Measurements from ENCODE around the gene IL1RAP. TPM values are rescaled to one million over a fixed set of nuclear protein-coding genes. Genes with fewer than 3 reads are reported as not detected.

Gene IL1RAP
- total and polyA plus RNA-seq, 2 experiments from 2014 or later: 3.6 to 5.0 TPM

DNA sequence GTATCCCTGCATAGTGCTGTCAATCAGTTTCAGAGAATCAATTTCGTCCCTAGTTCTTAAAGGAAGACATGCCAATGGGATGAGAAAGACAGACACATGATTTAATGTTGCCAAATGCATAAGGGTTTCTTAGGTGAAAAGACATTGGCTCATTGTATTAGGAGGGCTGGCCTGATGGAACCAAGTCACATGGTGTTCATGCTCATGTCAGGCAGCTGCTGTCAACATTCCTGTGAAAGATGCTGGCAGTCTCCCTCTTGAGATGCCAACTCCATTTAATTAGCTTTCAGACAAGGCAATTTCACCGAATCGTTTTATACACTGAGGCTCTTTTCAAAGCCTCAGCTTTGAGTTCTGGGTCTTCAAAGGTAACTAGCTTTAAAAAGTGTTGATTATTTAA is 16.1 kb upstream of the IL1RAP start (continued):
- TF ChIP-seq, protein P1, sequence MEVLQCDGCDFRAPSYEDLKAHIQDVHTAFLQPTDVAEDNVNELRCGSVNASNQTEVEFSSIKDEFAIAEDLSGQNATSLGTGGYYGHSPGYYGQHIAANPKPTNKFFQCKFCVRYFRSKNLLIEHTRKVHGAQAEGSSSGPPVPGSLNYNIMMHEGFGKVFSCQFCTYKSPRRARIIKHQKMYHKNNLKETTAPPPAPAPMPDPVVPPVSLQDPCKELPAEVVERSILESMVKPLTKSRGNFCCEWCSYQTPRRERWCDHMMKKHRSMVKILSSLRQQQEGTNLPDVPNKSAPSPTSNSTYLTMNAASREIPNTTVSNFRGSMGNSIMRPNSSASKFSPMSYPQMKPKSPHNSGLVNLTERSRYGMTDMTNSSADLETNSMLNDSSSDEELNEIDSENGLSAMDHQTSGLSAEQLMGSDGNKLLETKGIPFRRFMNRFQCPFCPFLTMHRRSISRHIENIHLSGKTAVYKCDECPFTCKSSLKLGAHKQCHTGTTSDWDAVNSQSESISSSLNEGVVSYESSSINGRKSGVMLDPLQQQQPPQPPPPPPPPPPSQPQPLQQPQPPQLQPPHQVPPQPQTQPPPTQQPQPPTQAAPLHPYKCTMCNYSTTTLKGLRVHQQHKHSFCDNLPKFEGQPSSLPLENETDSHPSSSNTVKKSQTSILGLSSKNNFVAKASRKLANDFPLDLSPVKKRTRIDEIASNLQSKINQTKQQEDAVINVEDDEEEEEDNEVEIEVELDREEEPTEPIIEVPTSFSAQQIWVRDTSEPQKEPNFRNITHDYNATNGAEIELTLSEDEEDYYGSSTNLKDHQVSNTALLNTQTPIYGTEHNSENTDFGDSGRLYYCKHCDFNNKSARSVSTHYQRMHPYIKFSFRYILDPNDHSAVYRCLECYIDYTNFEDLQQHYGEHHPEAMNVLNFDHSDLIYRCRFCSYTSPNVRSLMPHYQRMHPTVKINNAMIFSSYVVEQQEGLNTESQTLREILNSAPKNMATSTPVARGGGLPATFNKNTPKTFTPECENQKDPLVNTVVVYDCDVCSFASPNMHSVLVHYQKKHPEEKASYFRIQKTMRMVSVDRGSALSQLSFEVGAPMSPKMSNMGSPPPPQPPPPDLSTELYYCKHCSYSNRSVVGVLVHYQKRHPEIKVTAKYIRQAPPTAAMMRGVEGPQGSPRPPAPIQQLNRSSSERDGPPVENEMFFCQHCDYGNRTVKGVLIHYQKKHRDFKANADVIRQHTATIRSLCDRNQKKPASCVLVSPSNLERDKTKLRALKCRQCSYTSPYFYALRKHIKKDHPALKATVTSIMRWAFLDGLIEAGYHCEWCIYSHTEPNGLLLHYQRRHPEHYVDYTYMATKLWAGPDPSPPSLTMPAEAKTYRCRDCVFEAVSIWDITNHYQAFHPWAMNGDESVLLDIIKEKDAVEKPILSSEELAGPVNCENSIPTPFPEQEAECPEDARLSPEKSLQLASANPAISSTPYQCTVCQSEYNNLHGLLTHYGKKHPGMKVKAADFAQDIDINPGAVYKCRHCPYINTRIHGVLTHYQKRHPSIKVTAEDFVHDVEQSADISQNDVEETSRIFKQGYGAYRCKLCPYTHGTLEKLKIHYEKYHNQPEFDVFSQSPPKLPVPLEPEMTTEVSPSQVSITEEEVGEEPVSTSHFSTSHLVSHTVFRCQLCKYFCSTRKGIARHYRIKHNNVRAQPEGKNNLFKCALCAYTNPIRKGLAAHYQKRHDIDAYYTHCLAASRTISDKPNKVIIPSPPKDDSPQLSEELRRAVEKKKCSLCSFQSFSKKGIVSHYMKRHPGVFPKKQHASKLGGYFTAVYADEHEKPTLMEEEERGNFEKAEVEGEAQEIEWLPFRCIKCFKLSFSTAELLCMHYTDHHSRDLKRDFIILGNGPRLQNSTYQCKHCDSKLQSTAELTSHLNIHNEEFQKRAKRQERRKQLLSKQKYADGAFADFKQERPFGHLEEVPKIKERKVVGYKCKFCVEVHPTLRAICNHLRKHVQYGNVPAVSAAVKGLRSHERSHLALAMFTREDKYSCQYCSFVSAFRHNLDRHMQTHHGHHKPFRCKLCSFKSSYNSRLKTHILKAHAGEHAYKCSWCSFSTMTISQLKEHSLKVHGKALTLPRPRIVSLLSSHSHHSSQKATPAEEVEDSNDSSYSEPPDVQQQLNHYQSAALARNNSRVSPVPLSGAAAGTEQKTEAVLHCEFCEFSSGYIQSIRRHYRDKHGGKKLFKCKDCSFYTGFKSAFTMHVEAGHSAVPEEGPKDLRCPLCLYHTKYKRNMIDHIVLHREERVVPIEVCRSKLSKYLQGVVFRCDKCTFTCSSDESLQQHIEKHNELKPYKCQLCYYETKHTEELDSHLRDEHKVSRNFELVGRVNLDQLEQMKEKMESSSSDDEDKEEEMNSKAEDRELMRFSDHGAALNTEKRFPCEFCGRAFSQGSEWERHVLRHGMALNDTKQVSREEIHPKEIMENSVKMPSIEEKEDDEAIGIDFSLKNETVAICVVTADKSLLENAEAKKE (CRISPR knock-in tag; IDR thresholded peaks at IDR 0.05): no peak
- TF ChIP-seq STAT1 (IDR thresholded peaks at IDR 0.05; ENCODE audit: unreplicated experiment): no peak
- TF ChIP-seq, protein P2, sequence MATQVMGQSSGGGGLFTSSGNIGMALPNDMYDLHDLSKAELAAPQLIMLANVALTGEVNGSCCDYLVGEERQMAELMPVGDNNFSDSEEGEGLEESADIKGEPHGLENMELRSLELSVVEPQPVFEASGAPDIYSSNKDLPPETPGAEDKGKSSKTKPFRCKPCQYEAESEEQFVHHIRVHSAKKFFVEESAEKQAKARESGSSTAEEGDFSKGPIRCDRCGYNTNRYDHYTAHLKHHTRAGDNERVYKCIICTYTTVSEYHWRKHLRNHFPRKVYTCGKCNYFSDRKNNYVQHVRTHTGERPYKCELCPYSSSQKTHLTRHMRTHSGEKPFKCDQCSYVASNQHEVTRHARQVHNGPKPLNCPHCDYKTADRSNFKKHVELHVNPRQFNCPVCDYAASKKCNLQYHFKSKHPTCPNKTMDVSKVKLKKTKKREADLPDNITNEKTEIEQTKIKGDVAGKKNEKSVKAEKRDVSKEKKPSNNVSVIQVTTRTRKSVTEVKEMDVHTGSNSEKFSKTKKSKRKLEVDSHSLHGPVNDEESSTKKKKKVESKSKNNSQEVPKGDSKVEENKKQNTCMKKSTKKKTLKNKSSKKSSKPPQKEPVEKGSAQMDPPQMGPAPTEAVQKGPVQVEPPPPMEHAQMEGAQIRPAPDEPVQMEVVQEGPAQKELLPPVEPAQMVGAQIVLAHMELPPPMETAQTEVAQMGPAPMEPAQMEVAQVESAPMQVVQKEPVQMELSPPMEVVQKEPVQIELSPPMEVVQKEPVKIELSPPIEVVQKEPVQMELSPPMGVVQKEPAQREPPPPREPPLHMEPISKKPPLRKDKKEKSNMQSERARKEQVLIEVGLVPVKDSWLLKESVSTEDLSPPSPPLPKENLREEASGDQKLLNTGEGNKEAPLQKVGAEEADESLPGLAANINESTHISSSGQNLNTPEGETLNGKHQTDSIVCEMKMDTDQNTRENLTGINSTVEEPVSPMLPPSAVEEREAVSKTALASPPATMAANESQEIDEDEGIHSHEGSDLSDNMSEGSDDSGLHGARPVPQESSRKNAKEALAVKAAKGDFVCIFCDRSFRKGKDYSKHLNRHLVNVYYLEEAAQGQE (IDR thresholded peaks at IDR 0.05; ENCODE audit: unreplicated experiment): no peak

DNA sequence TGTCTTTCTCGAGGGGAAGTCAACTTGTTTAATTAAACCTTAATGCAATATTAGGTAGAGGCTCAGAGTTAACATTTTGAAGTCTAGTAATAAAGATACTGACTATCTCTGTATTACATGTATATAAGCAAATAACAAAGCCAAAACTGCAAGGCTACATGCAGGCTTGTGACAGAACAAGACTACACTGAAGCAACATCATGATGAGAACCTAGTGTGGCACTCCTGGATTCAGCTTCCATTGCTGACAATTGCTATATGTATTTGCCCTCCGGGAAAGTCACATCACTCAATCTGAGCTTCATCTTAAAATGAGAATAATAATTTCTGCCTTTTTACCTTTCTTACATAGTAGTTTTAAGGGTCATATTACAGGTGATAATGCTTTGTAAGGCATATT is 15.6 kb upstream of the IL1RAP start:
- TF ChIP-seq ZNF331 (CRISPR knock-in tag; IDR thresholded peaks at IDR 0.05; ENCODE audit: low read depth) (no peak), STAT1 (IDR thresholded peaks at IDR 0.05; ENCODE audit: unreplicated experiment) (no peak), JUNB (IDR thresholded peaks at IDR 0.05; ENCODE audit: unreplicated experiment) (no peak), ZNF114 (CRISPR knock-in tag; IDR thresholded peaks at IDR 0.05) (no peak), EZH2phosphoT487 (IDR thresholded peaks at IDR 0.05; ENCODE audit: unreplicated experiment) (no peak), CTCF (conservative IDR thresholded peaks at IDR 0.05; ENCODE audit: low read depth in 2 of 2) (no peak), NANOG (IDR thresholded peaks at IDR 0.05; ENCODE audit: borderline replicate concordance) (no peak), CREB1 (CRISPR knock-in tag; IDR thresholded peaks at IDR 0.05; ENCODE audit: low read depth) (no peak)
- TF ChIP-seq, protein P2 (IDR thresholded peaks at IDR 0.05; ENCODE audit: unreplicated experiment): no peak

More for the DNA sequence above, 15.6 kb upstream of the IL1RAP start:
- Histone ChIP-seq H3K4me1 (ENCODE audit: insufficient read depth) (no peaks in the 10 kb centered on the region), H3K27me3 (ENCODE audit: insufficient read depth) (no peaks in the 10 kb centered on the region), H3K36me3 (ENCODE audit: insufficient read depth) (no peaks in the 10 kb centered on the region), H3F3A (replicated peaks; ENCODE audit: low read depth) (no peaks in the 10 kb centered on the region), H3K27ac (ENCODE audit: low read depth) (no peak overlapping the region), H3K9me2 (ENCODE audit: insufficient read depth) (no peaks in the 10 kb centered on the region), H3K4me3 (no peak overlapping the region), H4K20me1 (replicated peaks; ENCODE audit: insufficient read depth) (no peaks in the 10 kb centered on the region), H3K4me2 (no peak overlapping the region), H3K79me2 (replicated peaks; ENCODE audit: insufficient read depth) (no peaks in the 10 kb centered on the region), H2AFZ (no peak overlapping the region)
- Mint-ChIP-seq H3K27me3 (ENCODE audit: insufficient read depth, low read depth, poor library complexity) (no peaks in the 10 kb centered on the region), H3K36me3 (ENCODE audit: low read depth) (no peaks in the 10 kb centered on the region), H3K4me1 (peaks cover 2% of the 10 kb centered on the region; the same call in 2 of the 3 replicates), H3K27ac (no peak overlapping the region), H3K4me3 (no peak overlapping the region), H3K9me3 (no peaks in the 10 kb centered on the region)
- DNase-seq (ENCODE audit: low spot score) (no peak), ATAC-seq (no peak)
